HG03342 (cell line): Measurements from ENCODE around the gene MSI2.

Experiments used
- ATAC-seq: cut with Tn5 transposase; IDR thresholded peaks from one replicate; pipeline ENCODE4 v1.9.1; 2021; ENCODE audit warnings: mild to moderate bottlenecking, moderate library complexity; ENCODE audit not compliant: unreplicated experiment

The MSI2 gene

DNA sequence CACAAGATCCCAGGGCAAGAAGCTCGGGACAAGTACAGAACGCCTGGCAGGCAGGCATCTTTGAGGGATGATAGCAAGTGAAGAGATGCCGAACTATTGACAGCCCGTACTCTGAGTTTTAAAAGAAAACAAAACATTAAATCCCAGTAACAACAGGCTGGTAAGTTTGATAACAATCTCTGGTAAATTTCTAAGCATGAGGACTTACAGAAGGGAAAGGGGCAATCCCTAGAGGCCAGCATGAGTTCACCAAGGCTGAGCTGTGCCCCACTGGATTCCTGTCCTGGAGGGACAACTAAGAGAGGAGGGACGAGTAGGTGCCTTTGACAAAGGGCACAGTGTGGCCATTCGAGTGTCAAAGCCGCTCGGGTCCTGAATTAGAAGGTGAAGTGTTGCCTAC is 462.6 kb downstream of the MSI2 start:
- ATAC-seq: no peak

DNA sequence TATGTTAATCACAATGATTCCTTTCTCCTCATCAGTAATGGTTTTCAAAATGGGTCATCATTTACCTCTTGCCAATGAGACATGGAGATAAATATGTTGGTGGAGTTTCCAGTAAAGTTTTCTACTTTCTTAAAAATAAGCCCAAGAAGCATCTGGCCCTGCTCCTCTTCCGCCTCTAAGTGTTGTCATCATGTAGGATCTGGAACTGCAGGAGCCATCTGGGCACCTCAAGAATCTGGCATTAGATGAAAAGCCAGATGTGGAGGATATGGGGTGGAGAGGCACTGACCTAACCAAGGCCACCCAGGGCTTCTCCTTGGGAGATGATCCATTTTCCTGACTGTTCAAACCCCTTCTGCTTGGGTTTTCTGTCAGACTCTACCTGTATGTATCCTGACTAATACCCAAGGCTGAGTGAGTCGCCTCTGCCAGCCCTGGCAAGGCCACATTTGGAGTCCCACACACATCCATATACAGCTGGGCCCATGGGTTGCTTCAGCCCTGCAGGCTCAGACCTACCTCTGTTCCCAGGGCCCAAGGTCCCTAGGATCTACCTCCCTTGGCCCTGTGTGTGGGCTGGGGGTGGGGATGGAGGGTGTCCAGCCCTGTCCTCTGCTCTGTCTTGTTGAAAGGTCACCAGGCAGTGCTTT is 464.2 kb downstream of the MSI2 start:
- no peak for ATAC-seq

DNA sequence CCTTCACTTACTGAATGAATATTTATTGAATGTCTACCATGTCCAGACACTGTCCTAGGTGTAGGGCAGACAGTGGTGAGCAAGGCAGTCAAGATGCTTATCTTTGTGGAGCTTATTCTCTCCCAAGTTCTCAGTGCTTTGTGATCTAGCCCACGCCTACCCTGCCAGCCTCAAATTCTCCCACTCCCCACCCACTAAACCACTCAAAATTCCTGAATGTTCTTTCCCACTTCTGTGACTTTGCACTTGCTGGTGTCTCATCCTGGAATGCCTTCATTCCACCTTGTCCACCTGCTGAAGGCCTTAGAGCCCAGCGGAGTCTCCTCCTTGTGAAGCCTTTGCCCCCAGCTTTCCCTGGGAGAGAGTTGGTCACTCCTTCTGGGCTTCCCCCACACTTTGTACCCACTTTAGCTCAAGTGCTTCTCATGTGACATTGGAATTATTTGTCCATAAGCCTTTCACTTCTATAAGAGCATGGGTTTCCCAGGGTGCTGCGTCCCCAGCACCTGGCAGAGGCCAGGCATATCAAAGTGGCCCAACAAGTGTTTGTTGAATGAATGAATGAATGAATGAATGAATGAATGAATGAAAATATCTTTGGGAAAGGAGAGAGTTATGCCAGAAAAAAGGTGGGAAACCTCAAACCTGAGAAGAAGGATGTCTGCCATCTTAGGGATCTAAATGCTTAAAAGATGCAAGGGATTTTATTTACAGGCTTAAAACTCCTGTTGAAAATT is 465.8 kb downstream of the MSI2 start:
- ATAC-seq: no peak

DNA sequence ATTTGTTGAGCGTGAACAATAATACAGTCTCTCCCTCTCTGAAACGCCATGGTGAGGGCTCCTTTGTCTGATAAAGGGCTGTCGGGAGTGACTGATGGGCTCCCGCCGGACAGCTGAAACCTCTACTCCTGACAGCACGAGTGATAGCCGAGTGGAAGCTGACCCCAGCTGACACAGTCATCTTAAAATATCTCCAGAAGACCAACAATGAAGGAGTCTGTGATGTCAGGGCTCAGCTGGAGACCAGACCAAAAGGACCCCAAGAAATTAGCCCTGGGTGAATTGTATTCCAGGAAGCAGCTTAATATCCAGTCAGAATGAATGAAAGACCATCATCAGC is 466.4 kb downstream of the MSI2 start:
- ATAC-seq: no peak

DNA sequence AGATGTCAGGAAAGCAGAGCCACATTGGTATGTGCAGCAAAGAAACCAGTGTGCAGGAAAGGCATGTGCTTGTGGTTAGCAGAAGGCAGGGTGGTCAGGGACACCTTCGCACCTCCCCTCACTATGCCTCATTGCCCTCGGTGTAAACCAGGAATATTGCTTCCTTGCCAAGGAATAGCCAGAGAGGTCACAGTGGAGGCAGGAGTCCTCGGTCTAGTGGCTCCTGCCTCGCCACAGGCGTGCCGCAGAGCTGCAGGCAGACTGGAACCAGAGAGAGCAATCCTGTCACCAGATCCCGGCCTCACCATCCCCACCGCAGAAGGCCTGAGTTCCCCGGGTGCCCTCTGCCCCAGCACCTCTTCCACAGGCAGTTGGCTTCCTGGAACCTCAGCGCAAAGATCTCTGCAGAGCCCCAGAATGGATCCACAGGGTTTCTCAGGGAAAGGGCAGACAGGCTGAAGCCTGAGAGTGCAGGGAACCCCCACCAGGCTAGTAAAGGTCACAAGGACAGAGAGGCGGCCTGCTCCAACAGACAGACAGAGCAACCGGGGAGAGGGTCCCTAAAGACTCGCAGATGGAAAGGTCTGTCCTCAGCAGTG is 467.2 kb downstream of the MSI2 start:
- no peak for ATAC-seq

DNA sequence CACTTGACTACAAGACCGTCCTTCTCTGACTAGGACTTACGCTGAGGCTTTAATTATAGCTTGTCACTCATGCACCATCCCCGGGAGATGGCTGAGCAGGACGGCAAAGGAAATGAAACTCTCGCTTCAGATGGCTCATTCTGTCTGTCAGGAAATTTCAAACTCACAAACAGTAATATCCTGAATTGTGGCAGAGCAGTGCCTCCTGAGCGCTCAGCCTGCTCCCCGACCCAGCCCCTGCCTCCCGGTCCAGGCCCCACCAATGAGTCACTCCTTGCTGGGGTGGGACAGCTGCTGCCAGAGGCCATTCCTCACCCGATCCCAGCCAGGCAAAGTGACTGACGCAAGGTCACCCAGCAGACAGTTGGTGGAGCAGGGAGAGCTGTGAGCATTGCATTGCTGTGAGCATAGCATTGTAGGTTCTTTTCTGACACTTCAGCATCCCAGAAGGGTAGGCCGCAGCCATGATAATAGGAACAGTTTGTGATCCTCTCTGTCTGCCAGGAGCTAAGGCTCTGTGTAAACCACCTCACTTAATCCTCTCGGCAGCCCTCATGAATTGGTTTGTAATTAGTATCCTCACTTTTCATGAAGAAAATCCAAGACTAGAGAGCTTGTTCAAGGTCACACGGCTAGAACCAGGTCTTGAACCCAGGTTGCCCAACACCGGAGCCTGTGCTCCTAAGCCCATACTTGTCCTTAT is 467.9 kb downstream of the MSI2 start:
- ATAC-seq: peak; percentile 74

DNA sequence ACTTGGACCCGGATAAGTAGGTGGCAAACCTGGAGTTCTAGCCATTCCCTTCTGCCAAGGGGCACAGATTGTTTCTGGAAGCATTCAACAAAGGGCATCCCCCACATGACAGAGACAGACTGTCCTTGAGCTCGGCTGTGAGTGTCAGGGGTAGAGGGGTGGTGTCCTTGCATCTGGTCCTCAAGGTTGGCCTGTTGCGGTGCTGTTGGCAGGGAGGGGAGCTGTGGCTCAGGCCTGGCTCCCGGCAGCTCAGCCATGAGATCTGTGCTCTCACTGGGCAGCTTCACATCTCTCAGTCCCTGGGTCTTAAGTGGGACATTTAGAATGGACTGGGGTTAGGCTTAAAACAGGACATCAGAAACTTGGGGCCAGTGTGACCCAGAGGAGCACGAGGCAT is 468.4 kb downstream of the MSI2 start:
- no peak for ATAC-seq

DNA sequence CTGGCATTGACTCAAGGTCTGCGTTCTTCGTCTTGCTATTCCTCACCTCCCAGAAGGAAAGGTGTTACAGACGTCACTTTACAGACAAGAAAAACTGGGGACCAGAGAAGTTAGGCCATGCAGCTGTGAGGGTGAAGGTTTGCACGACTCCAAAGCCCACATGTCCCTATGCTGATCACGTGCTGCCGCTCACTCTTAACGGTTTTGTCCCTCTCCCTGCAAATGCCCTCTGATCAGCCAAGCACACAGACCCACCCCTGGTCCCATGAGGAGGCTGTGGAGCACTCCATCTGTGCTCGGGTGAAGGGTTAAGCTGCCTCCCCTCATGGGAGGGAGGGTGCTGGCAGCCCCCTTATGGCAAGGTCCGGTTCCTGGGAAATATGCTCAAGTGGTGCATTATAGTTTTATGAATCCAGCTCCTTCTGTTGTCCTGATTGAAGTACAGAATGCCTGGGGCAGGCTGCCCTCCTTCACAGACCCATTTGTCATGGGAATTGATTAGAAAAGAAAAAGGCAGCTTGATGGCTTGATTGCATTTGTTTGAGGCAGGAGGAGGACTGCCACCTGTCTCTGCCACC is 470.0 kb downstream of the MSI2 start:
- ATAC-seq: no peak

DNA sequence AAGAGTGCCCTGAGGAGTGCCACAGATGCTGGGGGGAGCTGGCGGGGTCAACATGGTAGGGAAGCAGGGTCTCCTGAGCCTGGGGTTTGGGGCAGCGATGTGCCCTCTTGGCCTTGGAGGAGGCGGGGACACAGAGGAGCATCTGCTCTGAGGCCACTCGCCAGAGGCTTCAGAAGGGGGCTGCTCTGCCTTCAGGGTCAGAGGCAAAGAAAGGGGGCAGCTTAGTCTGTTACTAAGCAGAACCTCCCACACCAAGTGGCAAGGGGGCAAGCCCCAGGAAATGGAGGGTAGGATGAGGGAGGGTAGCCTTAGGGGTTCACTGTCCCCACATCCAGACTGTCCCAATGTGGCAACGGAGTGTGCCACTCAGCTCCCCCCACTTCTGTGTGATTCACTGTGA is 470.5 kb downstream of the MSI2 start:
- ATAC-seq: no peak

DNA sequence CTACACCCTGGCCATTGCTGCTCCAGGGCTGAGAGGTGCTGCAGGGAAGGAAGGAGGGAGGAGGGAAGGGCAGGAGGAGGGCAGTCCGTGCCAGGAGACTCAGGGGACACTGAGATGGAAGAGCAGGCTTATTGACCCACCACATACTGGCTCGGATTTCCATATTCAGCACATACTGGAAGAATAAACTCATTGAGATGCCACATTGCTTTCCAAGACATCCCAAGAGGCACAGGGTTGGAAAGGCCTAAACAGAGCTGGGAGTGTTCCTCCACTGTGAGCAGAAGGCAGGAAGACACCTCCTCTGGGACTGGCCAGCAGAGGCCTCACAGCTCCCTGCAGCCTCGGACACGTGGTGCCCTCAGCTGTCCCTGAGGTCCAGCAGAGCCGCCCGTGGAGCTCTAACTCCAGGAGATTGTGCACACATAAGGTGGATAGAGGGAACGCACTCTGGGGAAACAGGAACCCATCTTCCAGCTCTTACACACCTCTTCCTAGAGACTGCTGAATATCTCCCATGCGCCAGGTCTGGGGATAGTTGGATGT is 471.4 kb downstream of the MSI2 start:
- ATAC-seq: no peak

DNA sequence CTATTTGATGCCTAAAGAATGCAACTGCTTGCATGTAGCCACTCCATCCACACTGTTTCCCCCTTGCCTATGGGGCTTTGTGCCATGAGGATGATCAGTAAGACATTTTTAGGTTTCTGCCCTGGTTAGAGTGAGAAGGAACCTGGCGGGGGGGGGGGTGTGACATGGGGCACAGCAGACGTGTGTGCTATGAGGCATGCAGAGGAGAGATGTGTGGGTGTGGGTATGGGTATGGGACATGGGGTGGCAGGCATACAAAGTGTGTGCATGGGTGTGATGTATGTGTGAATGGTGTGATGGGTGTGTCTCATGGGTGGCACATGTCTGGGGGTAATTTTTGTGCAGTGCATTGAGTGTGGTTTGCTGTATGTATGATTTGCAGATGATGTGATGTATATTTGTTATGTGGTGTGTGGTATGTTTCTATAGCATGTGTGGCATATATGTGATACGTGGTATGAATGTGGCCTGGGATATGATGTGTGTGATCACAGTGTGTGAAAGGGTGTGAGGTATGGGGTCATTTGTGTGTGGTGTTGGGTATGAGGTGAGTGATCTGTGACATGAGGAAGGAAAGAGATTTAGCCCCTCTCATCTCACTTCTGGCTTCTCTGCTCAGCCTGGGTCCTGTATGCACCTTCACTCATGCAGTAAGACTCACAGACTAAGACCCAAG is 473.8 kb downstream of the MSI2 start:
- no peak for ATAC-seq

DNA sequence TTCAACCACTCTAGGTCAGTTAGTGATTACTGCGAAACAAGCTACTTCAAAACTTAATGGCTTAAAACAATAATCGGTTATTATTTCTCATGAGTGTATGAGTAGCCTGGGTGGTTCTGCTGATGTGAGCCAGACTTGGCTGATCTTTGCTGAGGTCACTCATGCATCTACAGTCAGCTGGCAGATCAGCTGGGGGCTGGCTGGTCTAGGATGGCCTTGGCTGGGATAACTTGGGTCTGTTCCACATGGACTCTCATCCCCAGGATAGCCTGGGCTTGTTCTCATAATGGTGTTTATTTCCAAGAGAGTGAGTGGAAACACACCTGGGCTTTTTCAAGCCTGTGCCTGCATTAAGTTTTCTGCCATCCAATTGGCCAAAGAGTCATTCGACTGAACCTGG is 475.7 kb downstream of the MSI2 start:
- no peak for ATAC-seq

DNA sequence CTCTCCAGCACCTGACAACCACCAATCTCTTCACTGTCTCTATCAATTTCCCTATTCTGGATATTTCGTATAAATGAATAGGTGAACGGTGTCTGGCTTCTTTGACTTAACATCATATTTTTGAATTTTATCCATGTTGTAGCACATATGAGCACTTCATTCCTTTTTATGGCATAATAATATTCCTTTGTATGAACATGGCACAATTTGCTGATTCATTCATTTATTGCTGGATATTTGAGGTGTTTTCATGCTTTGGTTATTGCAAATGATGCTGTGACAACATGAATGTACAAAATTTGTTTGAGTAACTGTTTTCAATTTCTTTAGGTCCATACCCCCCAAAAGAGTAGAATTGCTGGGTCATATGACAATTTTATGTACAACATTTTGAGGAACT is 476.8 kb downstream of the MSI2 start:
- ATAC-seq: no peak
